Adrenal gland (tissue), 5 donors: ENCODE results near the gene DCD.

Experiments
- POLR2A ChIP-seq, 2 donors: fragments of 450-650 bp; IDR thresholded peaks; one replicate each; pipeline ENCODE4 v1.6.1; 2017; ENCODE audit warnings: antibody characterized with exemption in 2 of 2, mild to moderate bottlenecking in 2 of 2, moderate library complexity in 1 of 2
- TF ChIP-seq, protein P1 (sequence below), 6 experiments: fragments of 450-650 bp in 4 of 6; fragments of 200-600 bp in 2 of 6; sonication (generic) in 1 of 6; IDR thresholded peaks; 1 replicate in 5 of 6; 2 replicates in 1 of 6; pipeline versions ENCODE4 v1.5.1 to v1.8.0; 2016 to 2021; ENCODE audit warnings: antibody characterized with exemption in 6 of 6, mild to moderate bottlenecking in 2 of 6, moderate library complexity in 1 of 6
- donor health status: DM: no; HTN: no; CAD: no.

DNA sequence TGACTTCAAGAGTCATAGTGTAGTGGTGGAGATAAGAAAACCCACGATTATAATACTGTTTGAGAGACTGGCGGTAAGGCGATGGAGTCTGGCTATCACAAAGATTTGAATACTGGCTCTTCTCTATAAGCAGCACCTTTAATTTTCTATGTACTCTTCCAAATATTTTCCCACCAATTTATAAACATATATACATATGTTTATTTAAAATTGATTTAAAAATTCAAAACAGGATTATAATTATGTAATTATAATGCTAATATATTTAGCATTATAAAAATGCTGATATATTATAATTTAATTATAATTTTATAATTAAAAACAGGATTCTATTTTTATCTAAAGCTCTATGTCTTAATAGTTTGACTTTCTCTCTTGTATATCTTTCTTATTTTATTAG is 15.4 kb upstream of the DCD start:
- TF ChIP-seq, protein P1, sequence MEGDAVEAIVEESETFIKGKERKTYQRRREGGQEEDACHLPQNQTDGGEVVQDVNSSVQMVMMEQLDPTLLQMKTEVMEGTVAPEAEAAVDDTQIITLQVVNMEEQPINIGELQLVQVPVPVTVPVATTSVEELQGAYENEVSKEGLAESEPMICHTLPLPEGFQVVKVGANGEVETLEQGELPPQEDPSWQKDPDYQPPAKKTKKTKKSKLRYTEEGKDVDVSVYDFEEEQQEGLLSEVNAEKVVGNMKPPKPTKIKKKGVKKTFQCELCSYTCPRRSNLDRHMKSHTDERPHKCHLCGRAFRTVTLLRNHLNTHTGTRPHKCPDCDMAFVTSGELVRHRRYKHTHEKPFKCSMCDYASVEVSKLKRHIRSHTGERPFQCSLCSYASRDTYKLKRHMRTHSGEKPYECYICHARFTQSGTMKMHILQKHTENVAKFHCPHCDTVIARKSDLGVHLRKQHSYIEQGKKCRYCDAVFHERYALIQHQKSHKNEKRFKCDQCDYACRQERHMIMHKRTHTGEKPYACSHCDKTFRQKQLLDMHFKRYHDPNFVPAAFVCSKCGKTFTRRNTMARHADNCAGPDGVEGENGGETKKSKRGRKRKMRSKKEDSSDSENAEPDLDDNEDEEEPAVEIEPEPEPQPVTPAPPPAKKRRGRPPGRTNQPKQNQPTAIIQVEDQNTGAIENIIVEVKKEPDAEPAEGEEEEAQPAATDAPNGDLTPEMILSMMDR (IDR thresholded peaks at IDR 0.05) = no peak
- TF ChIP-seq POLR2A (IDR thresholded peaks at IDR 0.05) = no peak
